A549 (cell line): ENCODE data around the gene ARHGAP30.

ENCODE experiments used
- BCL3 ChIP-seq: fragments of >200 bp; sonication (Bioruptor Twin); formaldehyde crosslinking; IDR thresholded peaks from 3 replicates; pipeline ENCODE4 v1.6.1; 2016
- CHD2 ChIP-seq: fragments of 150-350 bp; IDR thresholded peaks from 2 replicates; pipeline ENCODE4 v1.6.1; 2014; ENCODE audit warnings: low read length; ENCODE audit not compliant: partially characterized antibody
- JUN ChIP-seq, 2 experiments: fragments of >200 bp; sonication (Bioruptor Twin); formaldehyde crosslinking; IDR thresholded peaks; 2 replicates in 1 of 2; 3 replicates in 1 of 2; pipeline ENCODE4 v1.6.1; 2016 to 2017
- JUNB ChIP-seq: fragments of >200 bp; sonication (Bioruptor Twin); formaldehyde crosslinking; IDR thresholded peaks from 2 replicates; pipeline ENCODE4 v1.6.1; 2016
- KDM1A ChIP-seq: fragments of 200-600 bp; sonication (generic); IDR thresholded peaks from 2 replicates; pipeline ENCODE4 v1.6.1; 2016; ENCODE audit warnings: low read depth, mild to moderate bottlenecking
- POLR2A ChIP-seq: IDR thresholded peaks from 2 replicates; pipeline ENCODE4 v1.6.1; 2012; ENCODE audit warnings: mild to moderate bottlenecking, low read length
- RFX5 ChIP-seq: fragments of 450-650 bp; IDR thresholded peaks from 2 replicates; pipeline ENCODE4 v1.7.1; 2014; ENCODE audit warnings: antibody characterized with exemption, mild to moderate bottlenecking, moderate library complexity
- ZFP36 ChIP-seq: fragments of 450-650 bp; IDR thresholded peaks from 2 replicates; pipeline ENCODE4 v1.6.1; 2014; ENCODE audit warnings: borderline replicate concordance; ENCODE audit not compliant: partially characterized antibody
- TF ChIP-seq, protein P1 (sequence below): fragments of >200 bp; sonication (Bioruptor Twin); formaldehyde crosslinking; IDR thresholded peaks from 3 replicates; pipeline ENCODE4 v1.5.1; 2016

DNA sequence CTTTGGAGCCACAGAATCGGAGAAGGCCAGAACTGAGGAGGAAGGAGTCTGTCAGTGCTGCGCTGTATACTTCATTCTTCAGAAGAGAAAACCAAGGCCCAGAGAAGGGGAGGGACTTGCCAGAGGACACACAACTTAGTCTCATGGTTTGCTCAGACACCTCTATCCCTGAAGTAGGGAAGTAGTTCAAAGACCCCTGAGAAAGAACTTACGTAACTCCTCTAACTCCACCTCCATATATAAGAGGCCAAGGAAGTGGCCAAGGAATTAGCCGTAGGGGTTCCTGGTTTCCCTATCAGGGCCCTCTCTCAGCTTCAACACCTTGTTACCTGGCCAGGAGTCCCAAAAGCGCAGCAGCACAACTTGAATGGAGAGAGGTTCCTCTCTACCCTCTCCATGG lies 20.2 kb upstream of the ARHGAP30 start:
- TF ChIP-seq JUNB = no peak
- no peak for TF ChIP-seq ZFP36
- TF ChIP-seq, protein P1, sequence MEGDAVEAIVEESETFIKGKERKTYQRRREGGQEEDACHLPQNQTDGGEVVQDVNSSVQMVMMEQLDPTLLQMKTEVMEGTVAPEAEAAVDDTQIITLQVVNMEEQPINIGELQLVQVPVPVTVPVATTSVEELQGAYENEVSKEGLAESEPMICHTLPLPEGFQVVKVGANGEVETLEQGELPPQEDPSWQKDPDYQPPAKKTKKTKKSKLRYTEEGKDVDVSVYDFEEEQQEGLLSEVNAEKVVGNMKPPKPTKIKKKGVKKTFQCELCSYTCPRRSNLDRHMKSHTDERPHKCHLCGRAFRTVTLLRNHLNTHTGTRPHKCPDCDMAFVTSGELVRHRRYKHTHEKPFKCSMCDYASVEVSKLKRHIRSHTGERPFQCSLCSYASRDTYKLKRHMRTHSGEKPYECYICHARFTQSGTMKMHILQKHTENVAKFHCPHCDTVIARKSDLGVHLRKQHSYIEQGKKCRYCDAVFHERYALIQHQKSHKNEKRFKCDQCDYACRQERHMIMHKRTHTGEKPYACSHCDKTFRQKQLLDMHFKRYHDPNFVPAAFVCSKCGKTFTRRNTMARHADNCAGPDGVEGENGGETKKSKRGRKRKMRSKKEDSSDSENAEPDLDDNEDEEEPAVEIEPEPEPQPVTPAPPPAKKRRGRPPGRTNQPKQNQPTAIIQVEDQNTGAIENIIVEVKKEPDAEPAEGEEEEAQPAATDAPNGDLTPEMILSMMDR = no peak
- no peak for TF ChIP-seq BCL3
- TF ChIP-seq KDM1A = no peak
- no peak for TF ChIP-seq CHD2
- TF ChIP-seq JUN (IDR thresholded peaks at IDR 0.05) = no peak
- TF ChIP-seq POLR2A = no peak
- TF ChIP-seq RFX5 = no peak
